MM.1S (cell line): Measurements from ENCODE around the gene HNRNPDL.
A peak's percentile ranks its signal among the peaks of the same experiment; 100 is the strongest.

ENCODE experiments used
- DNase-seq: peaks from one replicate; pipeline ENCODE4 v3.0.0-alpha.2; 2015
- H2AFZ ChIP-seq: fragments of 300-600 bp; sonication (generic); 2 replicates; pipeline ENCODE4 v1.6.0; 2016; ENCODE audit warnings: antibody characterized with exemption, low read length
- H3F3A ChIP-seq: fragments of 300-600 bp; sonication (generic); 2 replicates; pipeline ENCODE4 v1.6.1; 2016; ENCODE audit warnings: mild to moderate bottlenecking, antibody characterized with exemption, low read length, moderate library complexity, mixed read lengths; ENCODE audit not compliant: insufficient read depth
- H3K27ac ChIP-seq: fragments of 300-600 bp; sonication (generic); 2 replicates; pipeline ENCODE4 v1.5.1; 2016; ENCODE audit warnings: mild to moderate bottlenecking, low read length
- H3K27me3 ChIP-seq: fragments of 300-600 bp; sonication (generic); replicated peaks from 2 replicates; pipeline ENCODE4 v1.6.0; 2016; ENCODE audit warnings: low read length; ENCODE audit not compliant: insufficient read depth
- H3K36me3 ChIP-seq: fragments of 300-600 bp; sonication (generic); replicated peaks from 2 replicates; pipeline ENCODE4 v1.6.1; 2016; ENCODE audit warnings: mild to moderate bottlenecking, low read length, mixed read lengths; ENCODE audit not compliant: insufficient read depth
- H3K4me1 ChIP-seq: fragments of 300-600 bp; sonication (generic); 2 replicates; pipeline ENCODE4 v1.6.1; 2016; ENCODE audit warnings: low read length, mixed read lengths
- H3K4me2 ChIP-seq: fragments of 300-600 bp; sonication (generic); 2 replicates; pipeline ENCODE4 v1.6.0; 2016; ENCODE audit warnings: low read depth, low read length
- H3K4me3 ChIP-seq: fragments of 300-600 bp; sonication (generic); 2 replicates; pipeline ENCODE4 v1.5.1; 2016; ENCODE audit warnings: low read length, mixed read lengths
- H3K79me2 ChIP-seq: fragments of 300-600 bp; sonication (generic); 2 replicates; pipeline ENCODE4 v1.6.1; 2016; ENCODE audit warnings: mixed run types, low read length, mixed read lengths
- H3K9ac ChIP-seq: fragments of 300-600 bp; sonication (generic); 2 replicates; pipeline ENCODE4 v1.6.1; 2016; ENCODE audit warnings: low read length, mixed read lengths
- H3K9me2 ChIP-seq: fragments of 300-600 bp; sonication (generic); replicated peaks from 2 replicates; pipeline ENCODE4 v1.6.1; 2016; ENCODE audit warnings: mild to moderate bottlenecking, low read length, mixed read lengths; ENCODE audit not compliant: insufficient read depth
- H3K9me3 ChIP-seq: fragments of 300-600 bp; sonication (generic); replicated peaks from 2 replicates; pipeline ENCODE4 v1.6.1; 2016; ENCODE audit warnings: mild to moderate bottlenecking, low read length, mixed read lengths; ENCODE audit not compliant: insufficient read depth
- H4K20me1 ChIP-seq: fragments of 300-600 bp; sonication (generic); 2 replicates; pipeline ENCODE4 v1.6.1; 2016; ENCODE audit warnings: mild to moderate bottlenecking, low read length, moderate library complexity, mixed read lengths; ENCODE audit not compliant: insufficient read depth
- EZH2 ChIP-seq: fragments of 300-600 bp; sonication (generic); optimal IDR thresholded peaks from 2 replicates; pipeline ENCODE3; 2017; ENCODE audit warnings: low read depth, mild to moderate bottlenecking, antibody characterized with exemption, low read length, mixed read lengths
- EZH2phosphoT487 ChIP-seq: fragments of 300-600 bp; sonication (generic); IDR thresholded peaks from 2 replicates; pipeline ENCODE4 v1.6.1; 2018; ENCODE audit warnings: antibody characterized with exemption, low read length
- TF ChIP-seq, protein P1 (sequence below): fragments of 300-600 bp; sonication (generic); IDR thresholded peaks from 2 replicates; pipeline ENCODE4 v1.5.1; 2016; ENCODE audit warnings: antibody characterized with exemption, low read length, mixed read lengths

Gene HNRNPDL

DNA sequence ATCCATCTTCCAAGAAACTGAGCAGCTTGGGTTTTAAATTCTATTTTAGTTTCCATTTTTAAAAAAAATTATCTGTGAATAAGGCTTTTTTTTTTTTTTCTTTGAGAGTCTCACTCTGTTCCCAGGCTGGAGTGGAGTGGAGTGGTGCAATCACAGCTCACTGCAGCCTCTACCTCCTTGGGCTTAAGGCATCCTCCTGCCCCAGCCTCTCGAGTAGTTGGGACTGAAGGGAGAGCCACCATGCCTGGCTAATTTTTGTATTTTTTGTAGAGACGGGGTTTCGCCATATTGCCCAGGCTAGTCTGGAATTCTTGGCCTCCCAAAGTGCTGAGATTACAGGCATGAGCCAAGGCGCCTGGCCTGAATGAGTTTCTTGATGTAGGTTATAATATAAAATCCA lies 1.6 kb upstream of the HNRNPDL start:
- peak overlapping the region; percentile 79 for H3K4me2 ChIP-seq

DNA sequence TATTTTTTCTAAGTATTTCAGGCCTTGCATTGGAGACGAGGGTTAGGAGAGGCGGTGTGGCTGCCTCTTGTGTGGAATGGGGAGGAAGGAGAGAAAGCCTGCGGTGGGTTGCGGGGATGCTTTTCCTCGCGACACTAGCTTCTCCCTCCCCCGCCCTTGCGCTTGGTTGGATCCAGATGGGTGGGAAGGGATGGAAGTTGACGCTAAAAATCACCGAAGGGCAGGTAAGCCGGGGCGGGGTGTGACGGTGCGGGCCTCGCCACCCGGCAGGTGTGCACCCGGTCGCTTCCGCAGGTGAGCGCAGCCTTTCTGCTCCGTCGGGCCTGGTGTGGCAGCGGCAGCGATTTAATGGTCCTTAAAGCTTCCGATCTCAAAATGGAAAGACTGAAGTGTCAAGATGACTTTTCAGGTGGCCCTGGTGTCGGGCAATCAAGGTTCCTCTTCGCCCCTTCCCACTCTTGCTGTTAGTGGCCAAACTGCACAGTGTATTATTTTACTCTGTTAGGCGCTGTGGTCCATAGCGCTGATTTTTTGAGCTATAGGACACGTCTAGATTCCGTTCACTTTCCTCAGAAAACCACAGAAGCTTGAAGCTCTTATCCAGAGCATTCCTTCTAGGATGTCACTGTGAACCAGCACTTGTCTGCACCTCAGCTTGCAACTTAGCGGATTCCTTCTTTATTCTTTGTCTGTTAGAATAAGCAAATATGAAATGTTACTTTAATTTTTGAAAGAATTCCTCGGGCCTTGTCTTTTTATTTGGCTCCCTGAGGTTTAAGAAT lies 893 bp upstream of the HNRNPDL start:
- DNase-seq: peak; percentile 70
- H3K9ac ChIP-seq: peak overlapping the region; percentile 97
- no peaks in the 10 kb centered on the region for H3K27me3 ChIP-seq
- TF ChIP-seq EZH2phosphoT487 (no peak), EZH2 (no peak)
- TF ChIP-seq, protein P1, sequence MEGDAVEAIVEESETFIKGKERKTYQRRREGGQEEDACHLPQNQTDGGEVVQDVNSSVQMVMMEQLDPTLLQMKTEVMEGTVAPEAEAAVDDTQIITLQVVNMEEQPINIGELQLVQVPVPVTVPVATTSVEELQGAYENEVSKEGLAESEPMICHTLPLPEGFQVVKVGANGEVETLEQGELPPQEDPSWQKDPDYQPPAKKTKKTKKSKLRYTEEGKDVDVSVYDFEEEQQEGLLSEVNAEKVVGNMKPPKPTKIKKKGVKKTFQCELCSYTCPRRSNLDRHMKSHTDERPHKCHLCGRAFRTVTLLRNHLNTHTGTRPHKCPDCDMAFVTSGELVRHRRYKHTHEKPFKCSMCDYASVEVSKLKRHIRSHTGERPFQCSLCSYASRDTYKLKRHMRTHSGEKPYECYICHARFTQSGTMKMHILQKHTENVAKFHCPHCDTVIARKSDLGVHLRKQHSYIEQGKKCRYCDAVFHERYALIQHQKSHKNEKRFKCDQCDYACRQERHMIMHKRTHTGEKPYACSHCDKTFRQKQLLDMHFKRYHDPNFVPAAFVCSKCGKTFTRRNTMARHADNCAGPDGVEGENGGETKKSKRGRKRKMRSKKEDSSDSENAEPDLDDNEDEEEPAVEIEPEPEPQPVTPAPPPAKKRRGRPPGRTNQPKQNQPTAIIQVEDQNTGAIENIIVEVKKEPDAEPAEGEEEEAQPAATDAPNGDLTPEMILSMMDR: no peak; the same call in 1 of the 2 replicates
- H3K79me2 ChIP-seq: peaks cover 91% of the 10 kb centered on the region
- H4K20me1 ChIP-seq: peaks cover 47% of the 10 kb centered on the region
- H2AFZ ChIP-seq: peak overlapping the region; percentile 78
- H3K4me3 ChIP-seq: peak overlapping the region; percentile 90
- H3K4me2 ChIP-seq: peak overlapping the region; percentile 79
- H3F3A ChIP-seq: peaks cover 25% of the 10 kb centered on the region
- H3K27ac ChIP-seq: peak overlapping the region; percentile 93
- no peaks in the 10 kb centered on the region for H3K9me2 ChIP-seq
- H3K4me1 ChIP-seq: peaks cover 10% of the 10 kb centered on the region; the same call in 1 of the 2 replicates
- no peaks in the 10 kb centered on the region for H3K9me3 ChIP-seq
- H3K36me3 ChIP-seq: peaks cover 13% of the 10 kb centered on the region

More for the DNA sequence above, 1.6 kb upstream of the HNRNPDL start:
- Histone ChIP-seq H3K27ac (no peak overlapping the region), H3K36me3 (peaks cover 6% of the 10 kb centered on the region), H3K27me3 (no peaks in the 10 kb centered on the region), H3F3A (peaks cover 20% of the 10 kb centered on the region), H3K9ac (peak overlapping the region; percentile 97; the same call in 1 of the 2 replicates), H3K4me1 (peaks cover 10% of the 10 kb centered on the region; the same call in 1 of the 2 replicates), H3K9me2 (no peaks in the 10 kb centered on the region), H3K9me3 (no peaks in the 10 kb centered on the region), H4K20me1 (peaks cover 45% of the 10 kb centered on the region), H3K4me3 (peak overlapping the region; percentile 90), H2AFZ (no peak overlapping the region), H3K79me2 (peaks cover 91% of the 10 kb centered on the region)
- no peak for DNase-seq
- TF ChIP-seq EZH2 (no peak), EZH2phosphoT487 (no peak)
- TF ChIP-seq, protein P1: no peak

DNA sequence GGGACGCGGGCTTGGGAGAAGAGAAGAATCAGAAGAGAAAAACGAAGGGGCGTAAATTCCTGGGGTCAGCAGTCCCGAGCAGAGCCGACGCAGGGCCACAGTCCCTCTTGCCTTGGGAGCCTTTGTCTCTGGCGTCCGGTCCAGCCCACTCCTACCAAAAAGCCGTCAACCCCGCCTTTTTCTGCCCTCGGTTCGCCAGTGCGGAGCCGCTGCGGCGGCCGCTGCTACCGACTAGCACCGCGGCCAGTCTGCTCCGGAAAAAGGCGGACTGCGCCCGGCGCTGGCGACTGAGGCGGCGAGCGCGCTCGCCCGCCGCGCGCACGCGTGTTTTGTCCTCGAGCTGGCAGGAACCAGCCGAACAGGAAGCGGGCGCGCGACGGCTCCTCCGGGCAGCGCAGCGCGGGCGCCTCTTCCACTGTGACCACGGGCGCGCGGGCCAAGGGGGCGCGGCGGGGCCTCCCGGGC lies 502 bp downstream of the HNRNPDL start:
- Histone ChIP-seq H2AFZ (peak overlapping the region; percentile 44; the same call in 1 of the 2 replicates), H3K9me3 (no peaks in the 10 kb centered on the region), H3K36me3 (peaks cover 22% of the 10 kb centered on the region), H3K9me2 (no peaks in the 10 kb centered on the region), H3F3A (peaks cover 28% of the 10 kb centered on the region), H3K27me3 (no peaks in the 10 kb centered on the region), H3K4me2 (peak overlapping the region; percentile 65; the same call in 1 of the 2 replicates), H4K20me1 (peaks cover 52% of the 10 kb centered on the region), H3K4me3 (peak overlapping the region; percentile 90), H3K9ac (peak overlapping the region; percentile 97), H3K27ac (peak overlapping the region; percentile 93), H3K79me2 (peaks cover 87% of the 10 kb centered on the region), H3K4me1 (peaks cover 10% of the 10 kb centered on the region; the same call in 1 of the 2 replicates)
- TF ChIP-seq EZH2phosphoT487: no peak
- no peak for DNase-seq
